ENCODE results near the gene SMC3. TPM values are rescaled to one million over a fixed set of nuclear protein-coding genes. Genes with fewer than 3 reads are reported as not detected.

SMC3 gene
- polyA plus RNA-seq, 4 donors = 19.2 to 82.4 (median 22.2) TPM

GRCh38 chr10:110535958-110536891 lies 31.3 kb upstream of the SMC3 start:
- no peaks in the 10 kb centered on the region for H3K9me3 ChIP-seq (ENCODE audit: control insufficient read depth in 2 of 2, insufficient read depth in 1 of 2, low read depth in 1 of 2, low read length in 1 of 2)
- FAIRE-seq = no peak
- no peaks in the 10 kb centered on the region for H3K27me3 ChIP-seq (ENCODE audit: control insufficient read depth in 3 of 3, insufficient read depth in 3 of 3, low read length in 3 of 3)
- H3K36me3 ChIP-seq (ENCODE audit: control insufficient read depth in 3 of 3, insufficient read depth in 2 of 3, low read depth in 1 of 3, low read length in 3 of 3) = no peaks in the 10 kb centered on the region
- no peaks in the 10 kb centered on the region for H3K4me1 ChIP-seq (ENCODE audit: control insufficient read depth in 3 of 3, insufficient read depth in 2 of 3, low read depth in 1 of 3, low read length in 2 of 3)
- H3K27ac ChIP-seq (ENCODE audit: low read depth in 1 of 3, low read length in 2 of 3) = no peak overlapping the region
- H3K4me3 ChIP-seq (ENCODE audit: low read depth in 1 of 3, low read length in 3 of 3) = no peak overlapping the region
- DNase-seq = peak in 1 of 2 donors; percentile 26
- WGBS, 3 donors = 50 to 63% (median 54%) methylated on average over 12 of the region's 12 CpGs

DNA sequence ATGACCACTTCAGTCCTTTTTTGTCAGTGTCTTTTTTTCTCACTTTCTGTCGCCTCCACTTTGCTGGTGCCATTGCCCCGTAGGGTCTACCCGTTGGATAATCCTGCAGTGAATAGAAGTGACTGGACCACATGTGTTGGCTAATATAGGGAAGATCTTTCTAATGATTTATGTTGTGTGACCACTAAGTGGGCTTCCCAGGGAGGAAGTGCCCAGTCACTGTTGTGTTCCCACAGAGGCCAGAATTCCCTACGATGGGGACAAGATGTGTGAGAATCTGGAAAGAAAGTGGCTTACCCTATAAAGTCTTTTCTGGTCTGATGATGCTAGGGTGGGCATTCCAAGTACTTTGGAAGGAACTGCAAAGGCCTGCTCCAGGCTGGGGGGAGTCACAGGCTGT lies 28.4 kb upstream of the SMC3 start:
- H3K27ac ChIP-seq (ENCODE audit: low read depth in 1 of 3, low read length in 2 of 3) = no peak overlapping the region
- no peak for FAIRE-seq
- 92 to 96% (median 94%) methylated on average over 4 of the region's 4 CpGs for WGBS, 3 donors

DNA sequence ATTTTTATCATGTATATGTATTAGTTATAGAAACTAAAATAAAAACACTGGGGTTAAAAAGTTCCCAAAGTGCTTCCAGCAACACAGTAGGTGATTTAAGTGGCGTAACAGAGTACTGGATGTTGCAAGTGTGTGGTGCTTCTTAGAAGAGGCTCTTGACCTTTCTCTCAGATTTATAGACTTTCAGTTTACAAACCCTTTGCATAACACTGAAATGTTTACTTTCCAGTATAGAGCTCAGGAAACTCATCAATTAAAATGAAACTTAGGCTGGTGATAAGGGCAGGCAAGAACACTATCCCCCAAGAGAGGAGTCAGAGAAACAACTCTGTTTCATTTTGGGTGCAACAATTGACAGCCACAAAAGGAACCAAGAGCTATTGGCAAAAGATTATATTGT lies 27.5 kb upstream of the SMC3 start:
- DNase-seq (no peak), FAIRE-seq (no peak)
- no peaks in the 10 kb centered on the region for H3K9me3 ChIP-seq (ENCODE audit: control insufficient read depth in 2 of 2, insufficient read depth in 1 of 2, low read depth in 1 of 2, low read length in 1 of 2)
- H3K4me3 ChIP-seq (ENCODE audit: low read depth in 1 of 3, low read length in 3 of 3) = no peak overlapping the region
- H3K4me1 ChIP-seq (ENCODE audit: control insufficient read depth in 3 of 3, insufficient read depth in 2 of 3, low read depth in 1 of 3, low read length in 2 of 3) = no peaks in the 10 kb centered on the region
- no peaks in the 10 kb centered on the region for H3K27me3 ChIP-seq (ENCODE audit: control insufficient read depth in 3 of 3, insufficient read depth in 3 of 3, low read length in 3 of 3)
- no peaks in the 10 kb centered on the region for H3K36me3 ChIP-seq (ENCODE audit: control insufficient read depth in 3 of 3, insufficient read depth in 2 of 3, low read depth in 1 of 3, low read length in 3 of 3)
- no peak overlapping the region for H3K27ac ChIP-seq (ENCODE audit: low read depth in 1 of 3, low read length in 2 of 3)
- WGBS, 3 donors = 39 to 83% (median 75%) methylated on average over 1 of the region's 1 CpG

More for the DNA sequence above, 28.4 kb upstream of the SMC3 start:
- Histone ChIP-seq H3K36me3 (ENCODE audit: control insufficient read depth in 3 of 3, insufficient read depth in 2 of 3, low read depth in 1 of 3, low read length in 3 of 3) (no peaks in the 10 kb centered on the region), H3K4me3 (ENCODE audit: low read depth in 1 of 3, low read length in 3 of 3) (no peak overlapping the region), H3K4me1 (ENCODE audit: control insufficient read depth in 3 of 3, insufficient read depth in 2 of 3, low read depth in 1 of 3, low read length in 2 of 3) (no peaks in the 10 kb centered on the region), H3K9me3 (ENCODE audit: control insufficient read depth in 2 of 2, insufficient read depth in 1 of 2, low read depth in 1 of 2, low read length in 1 of 2) (no peaks in the 10 kb centered on the region), H3K27me3 (ENCODE audit: control insufficient read depth in 3 of 3, insufficient read depth in 3 of 3, low read length in 3 of 3) (no peaks in the 10 kb centered on the region)
- no peak for DNase-seq

DNA sequence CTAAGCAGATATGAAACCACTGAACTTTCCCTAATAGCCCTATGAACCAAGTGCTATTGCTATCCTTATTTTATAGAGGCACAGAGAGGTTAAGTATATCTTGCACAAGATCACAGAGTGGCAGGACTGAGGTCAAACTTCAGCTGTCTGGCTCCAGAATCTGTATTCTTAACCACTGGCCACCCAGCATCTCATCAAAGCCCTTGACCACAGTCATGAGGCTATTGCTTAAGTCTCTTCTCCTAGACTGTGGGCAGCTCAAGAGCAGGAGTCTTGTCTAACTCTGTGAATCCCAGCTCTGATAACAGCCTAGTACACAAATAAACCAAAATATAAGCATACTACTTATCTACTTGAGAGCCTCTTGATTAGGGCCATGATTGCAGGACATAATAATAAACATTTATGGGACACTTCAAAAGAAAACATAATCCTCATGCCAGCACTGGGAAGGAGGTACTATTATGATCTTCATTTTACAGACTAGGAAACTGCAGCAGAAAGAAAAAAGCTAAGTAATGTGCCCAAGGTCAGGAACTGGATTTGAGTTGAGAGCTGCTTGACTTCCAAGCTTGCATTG lies 22.4 kb upstream of the SMC3 start:
- FAIRE-seq (no peak), DNase-seq (peak in 1 of 2 donors; percentile 70)

DNA sequence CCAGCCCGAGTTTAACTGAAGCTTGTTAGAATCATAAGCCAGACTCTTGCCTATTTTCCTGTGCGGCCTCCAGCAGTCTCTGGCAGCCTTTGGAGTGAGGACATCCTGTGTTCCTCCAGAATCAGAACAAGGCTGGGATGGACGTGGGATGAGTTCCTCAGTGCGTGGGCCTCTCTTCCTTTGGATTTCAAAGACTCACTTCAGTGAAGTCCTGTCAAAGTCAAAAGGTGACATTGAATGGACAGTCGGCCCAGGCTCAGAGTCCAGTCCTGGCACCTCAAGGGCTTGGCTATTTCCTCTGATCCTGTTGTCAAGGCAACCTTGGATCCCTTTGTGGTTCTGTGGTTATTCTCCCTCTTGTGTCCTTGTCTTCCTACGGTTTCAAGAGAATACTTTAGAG lies 21.4 kb upstream of the SMC3 start:
- 79 to 85% (median 81%) methylated on average over 6 of the region's 6 CpGs for WGBS, 3 donors
- DNase-seq (no peak), FAIRE-seq (no peak)
- Histone ChIP-seq H3K9me3 (ENCODE audit: control insufficient read depth in 2 of 2, insufficient read depth in 1 of 2, low read depth in 1 of 2, low read length in 1 of 2) (no peaks in the 10 kb centered on the region), H3K36me3 (ENCODE audit: control insufficient read depth in 3 of 3, insufficient read depth in 2 of 3, low read depth in 1 of 3, low read length in 3 of 3) (no peaks in the 10 kb centered on the region), H3K4me3 (ENCODE audit: low read depth in 1 of 3, low read length in 3 of 3) (no peak overlapping the region), H3K4me1 (ENCODE audit: control insufficient read depth in 3 of 3, insufficient read depth in 2 of 3, low read depth in 1 of 3, low read length in 2 of 3) (peaks cover 0 to 5% (median 2%) of the 10 kb centered on the region in 3 donors), H3K27ac (ENCODE audit: low read depth in 1 of 3, low read length in 2 of 3) (no peak overlapping the region), H3K27me3 (ENCODE audit: control insufficient read depth in 3 of 3, insufficient read depth in 3 of 3, low read length in 3 of 3) (no peaks in the 10 kb centered on the region)

More for the DNA sequence above, 22.4 kb upstream of the SMC3 start:
- Histone ChIP-seq H3K4me1 (ENCODE audit: control insufficient read depth in 3 of 3, insufficient read depth in 2 of 3, low read depth in 1 of 3, low read length in 2 of 3) (peaks cover 0 to 5% (median 2%) of the 10 kb centered on the region in 3 donors), H3K36me3 (ENCODE audit: control insufficient read depth in 3 of 3, insufficient read depth in 2 of 3, low read depth in 1 of 3, low read length in 3 of 3) (no peaks in the 10 kb centered on the region), H3K27me3 (ENCODE audit: control insufficient read depth in 3 of 3, insufficient read depth in 3 of 3, low read length in 3 of 3) (no peaks in the 10 kb centered on the region), H3K4me3 (ENCODE audit: low read depth in 1 of 3, low read length in 3 of 3) (no peak overlapping the region), H3K9me3 (ENCODE audit: control insufficient read depth in 2 of 2, insufficient read depth in 1 of 2, low read depth in 1 of 2, low read length in 1 of 2) (no peaks in the 10 kb centered on the region), H3K27ac (ENCODE audit: low read depth in 1 of 3, low read length in 2 of 3) (peak overlapping the region in 1 of 3 donors; percentile 42)

GRCh38 chr10:110546499-110547110 lies 20.9 kb upstream of the SMC3 start:
- H3K36me3 ChIP-seq (ENCODE audit: control insufficient read depth in 3 of 3, insufficient read depth in 2 of 3, low read depth in 1 of 3, low read length in 3 of 3) = no peaks in the 10 kb centered on the region
- no peaks in the 10 kb centered on the region for H3K9me3 ChIP-seq (ENCODE audit: control insufficient read depth in 2 of 2, insufficient read depth in 1 of 2, low read depth in 1 of 2, low read length in 1 of 2)
- no peak overlapping the region for H3K27ac ChIP-seq (ENCODE audit: low read depth in 1 of 3, low read length in 2 of 3)
- H3K4me1 ChIP-seq (ENCODE audit: control insufficient read depth in 3 of 3, insufficient read depth in 2 of 3, low read depth in 1 of 3, low read length in 2 of 3) = peaks cover 0 to 5% (median 2%) of the 10 kb centered on the region in 3 donors
- H3K4me3 ChIP-seq (ENCODE audit: low read depth in 1 of 3, low read length in 3 of 3) = no peak overlapping the region
- FAIRE-seq (no peak), DNase-seq (no peak)
- WGBS, 3 donors = 54 to 66% (median 61%) methylated on average over 7 of the region's 7 CpGs
- H3K27me3 ChIP-seq (ENCODE audit: control insufficient read depth in 3 of 3, insufficient read depth in 3 of 3, low read length in 3 of 3) = no peaks in the 10 kb centered on the region

DNA sequence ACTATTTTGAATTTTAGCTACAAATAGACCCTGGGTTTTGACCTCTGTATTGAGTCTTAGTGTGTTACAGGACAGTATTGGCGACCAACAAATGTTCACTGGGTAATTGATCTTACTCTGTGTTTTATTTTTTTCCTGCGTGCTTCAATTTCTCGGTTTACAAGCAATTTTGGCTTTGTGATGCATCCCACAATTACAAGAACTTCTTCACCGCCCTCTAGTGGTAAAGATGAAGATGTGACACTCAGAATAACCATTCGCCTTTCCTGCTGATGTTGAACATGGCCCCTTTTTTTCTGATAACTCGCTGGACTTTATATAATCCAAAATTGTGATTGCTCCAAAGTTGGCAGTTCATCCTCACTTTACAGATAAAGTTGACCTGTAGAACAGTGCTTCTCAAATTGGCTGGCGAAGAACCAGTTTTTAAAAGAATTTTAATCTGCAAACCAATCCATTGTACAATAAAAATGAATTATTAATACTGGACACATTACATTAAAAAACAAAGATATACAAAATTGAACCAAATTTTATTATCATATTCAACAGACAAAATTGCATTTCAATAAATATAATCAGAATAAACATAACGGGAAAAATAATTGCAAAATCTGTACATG lies 20.2 kb upstream of the SMC3 start:
- Histone ChIP-seq H3K27ac (ENCODE audit: low read depth in 1 of 3, low read length in 2 of 3) (no peak overlapping the region), H3K36me3 (ENCODE audit: control insufficient read depth in 3 of 3, insufficient read depth in 2 of 3, low read depth in 1 of 3, low read length in 3 of 3) (no peaks in the 10 kb centered on the region), H3K27me3 (ENCODE audit: control insufficient read depth in 3 of 3, insufficient read depth in 3 of 3, low read length in 3 of 3) (no peaks in the 10 kb centered on the region), H3K4me3 (ENCODE audit: low read depth in 1 of 3, low read length in 3 of 3) (no peak overlapping the region), H3K9me3 (ENCODE audit: control insufficient read depth in 2 of 2, insufficient read depth in 1 of 2, low read depth in 1 of 2, low read length in 1 of 2) (no peaks in the 10 kb centered on the region), H3K4me1 (ENCODE audit: control insufficient read depth in 3 of 3, insufficient read depth in 2 of 3, low read depth in 1 of 3, low read length in 2 of 3) (peaks cover 0 to 5% (median 2%) of the 10 kb centered on the region in 3 donors)
- peak; percentile 54 to 57 for DNase-seq
- no peak for FAIRE-seq
- WGBS, 3 donors = 10 to 13% (median 11%) methylated on average over 8 of the region's 8 CpGs

GRCh38 chr10:110548002-110548401 lies 19.5 kb upstream of the SMC3 start:
- Histone ChIP-seq H3K27ac (ENCODE audit: low read depth in 1 of 3, low read length in 2 of 3) (no peak overlapping the region), H3K4me3 (ENCODE audit: low read depth in 1 of 3, low read length in 3 of 3) (no peak overlapping the region), H3K27me3 (ENCODE audit: control insufficient read depth in 3 of 3, insufficient read depth in 3 of 3, low read length in 3 of 3) (no peaks in the 10 kb centered on the region), H3K9me3 (ENCODE audit: control insufficient read depth in 2 of 2, insufficient read depth in 1 of 2, low read depth in 1 of 2, low read length in 1 of 2) (no peaks in the 10 kb centered on the region), H3K36me3 (ENCODE audit: control insufficient read depth in 3 of 3, insufficient read depth in 2 of 3, low read depth in 1 of 3, low read length in 3 of 3) (no peaks in the 10 kb centered on the region), H3K4me1 (ENCODE audit: control insufficient read depth in 3 of 3, insufficient read depth in 2 of 3, low read depth in 1 of 3, low read length in 2 of 3) (peaks cover 0 to 5% (median 2%) of the 10 kb centered on the region in 3 donors)
- no peak for DNase-seq
- 67 to 79% (median 78%) methylated on average over 5 of the region's 5 CpGs for WGBS, 3 donors
- FAIRE-seq = no peak

Data from small intestine (tissue), 7 donors.